Endothelial cell of umbilical vein (primary cell): ENCODE results near the gene TERT. TPM values are rescaled to one million over a fixed set of nuclear protein-coding genes. Genes with fewer than 3 reads are reported as not detected.

Source experiments
- BruUV-seq: library from RNA; stranded (reverse); fragments of 400-500 nt; replicated peaks from 2 replicates; lab custom pipeline; 2021; lab: Mats Ljungman, UMichigan
- CTCF ChIA-PET: fragments of 300-600, 350-600 bp; sonication (Branson Sonifier 250); formaldehyde crosslinking; loops from one replicate; lab custom pipeline; 2021; ENCODE audit warnings: antibody characterized with exemption, inconsistent platforms; lab: Charles Lee
- POLR2A ChIA-PET: fragments of 300-600, 350-600 bp; sonication (Branson Sonifier 250); formaldehyde crosslinking; loops from one replicate; lab custom pipeline; 2021; ENCODE audit warnings: antibody characterized with exemption, inconsistent platforms; lab: Charles Lee
- DNase-seq: peaks from one replicate; pipeline ENCODE4 v3.0.0-alpha.2; 2011; ENCODE audit warnings: low read depth, low spot score
- FAIRE-seq: peaks from 2 replicates; lab custom pipeline; 2011; peaks lifted over from hg19 to GRCh38; lab: Jason Lieb, UNC
- H2AFZ ChIP-seq: 2 replicates; pipeline ENCODE4 v1.6.0; 2012; ENCODE audit warnings: low read depth, low read length, control low read depth, inconsistent platforms
- H3K27ac ChIP-seq: 2 replicates; pipeline ENCODE4 v1.5.1; 2011; ENCODE audit warnings: low read depth, mild to moderate bottlenecking, control low read depth, low read length, moderate library complexity; ENCODE audit not compliant: insufficient read depth
- H3K27me3 ChIP-seq, 2 experiments: 2 replicates each; pipeline versions ENCODE4 v1.6.0 to v1.6.1; 2011; ENCODE audit warnings: low read length in 2 of 2, mixed read lengths in 1 of 2; ENCODE audit not compliant: control insufficient read depth in 2 of 2, insufficient read depth in 2 of 2
- H3K36me3 ChIP-seq, 2 experiments: 2 replicates in 1 of 2; 3 replicates in 1 of 2; pipeline ENCODE4 v1.5.1; 2011; ENCODE audit warnings: low read length in 2 of 2, mild to moderate bottlenecking in 1 of 2, moderate library complexity in 1 of 2; ENCODE audit not compliant: control insufficient read depth in 2 of 2, insufficient read depth in 2 of 2; ENCODE audit errors: extremely low read depth in 1 of 2
- H3K4me1 ChIP-seq: 3 replicates; pipeline ENCODE4 v1.5.1; 2011; ENCODE audit warnings: mild to moderate bottlenecking, low read length; ENCODE audit not compliant: control insufficient read depth, insufficient read depth; ENCODE audit errors: extremely low read depth
- H3K4me2 ChIP-seq: 2 replicates; pipeline ENCODE4 v1.6.1; 2011; ENCODE audit warnings: low read length, control low read depth, mixed read lengths; ENCODE audit not compliant: insufficient read depth
- H3K4me3 ChIP-seq, 3 experiments: fragments of 200-600 bp in 1 of 3; sonication (generic), shearing (Covaris generic) in 1 of 3; replicated peaks in 1 of 3; 2 replicates each; pipeline ENCODE4 v1.5.1; 2011 to 2016; ENCODE audit warnings: control low read depth in 3 of 3, low read length in 3 of 3, mild to moderate bottlenecking in 2 of 3, inconsistent platforms in 1 of 3, low read depth in 1 of 3, moderate library complexity in 1 of 3; ENCODE audit not compliant: insufficient read depth in 1 of 3
- H3K79me2 ChIP-seq: 2 replicates; pipeline ENCODE4 v1.6.0; 2012; ENCODE audit warnings: low read length, inconsistent platforms; ENCODE audit not compliant: control insufficient read depth, insufficient read depth
- H3K9ac ChIP-seq: replicated peaks from 2 replicates; pipeline ENCODE3; 2011; ENCODE audit warnings: low read length, control low read depth; ENCODE audit not compliant: insufficient read depth; ENCODE audit errors: extremely low read depth
- H3K9me1 ChIP-seq: replicated peaks from 3 replicates; pipeline ENCODE4 v1.6.0; 2011; ENCODE audit warnings: mild to moderate bottlenecking, low read length; ENCODE audit not compliant: control insufficient read depth, insufficient read depth; ENCODE audit errors: extremely low read depth
- H3K9me3 ChIP-seq: replicated peaks from 2 replicates; pipeline ENCODE4 v1.5.1; 2012; ENCODE audit warnings: low read length, inconsistent platforms; ENCODE audit not compliant: control insufficient read depth, insufficient read depth
- H4K20me1 ChIP-seq: replicated peaks from 2 replicates; pipeline ENCODE3; 2011; ENCODE audit warnings: mild to moderate bottlenecking, low read length; ENCODE audit not compliant: control insufficient read depth, insufficient read depth; ENCODE audit errors: extremely low read depth
- EZH2 ChIP-seq: IDR thresholded peaks from 2 replicates; pipeline ENCODE4 v1.6.1; 2012; ENCODE audit warnings: borderline replicate concordance, low read depth, mild to moderate bottlenecking, moderate library complexity, low read length, inconsistent platforms; ENCODE audit not compliant: severe bottlenecking
- FOS ChIP-seq: IDR thresholded peaks from 2 replicates; pipeline ENCODE4 v1.6.1; 2011; ENCODE audit warnings: mild to moderate bottlenecking, low read length, moderate library complexity, borderline replicate concordance; ENCODE audit not compliant: insufficient read depth
- GATA2 ChIP-seq: IDR thresholded peaks from 2 replicates; pipeline ENCODE4 v1.7.0; 2011; ENCODE audit warnings: low read depth, mild to moderate bottlenecking, moderate library complexity, mixed read lengths, low read length; ENCODE audit not compliant: insufficient read length, insufficient read depth
- JUN ChIP-seq: IDR thresholded peaks from 2 replicates; pipeline ENCODE4 v1.6.1; 2011; ENCODE audit warnings: borderline replicate concordance, low read depth; ENCODE audit not compliant: insufficient read length, insufficient read depth
- MYC ChIP-seq: IDR thresholded peaks from one replicate; pipeline ENCODE4 v1.6.1; 2011; ENCODE audit warnings: mild to moderate bottlenecking, low read depth, low read length
- POLR2A ChIP-seq: IDR thresholded peaks from 2 replicates; pipeline ENCODE4 v1.6.1; 2012; ENCODE audit warnings: low read depth, mild to moderate bottlenecking, control low read depth, low read length
- POLR2AphosphoS5 ChIP-seq: IDR thresholded peaks from 2 replicates; pipeline ENCODE4 v1.6.1; 2012; ENCODE audit warnings: low read depth, mild to moderate bottlenecking, control low read depth, low read length, moderate library complexity; ENCODE audit not compliant: insufficient read depth
- dilution Hi-C: fragments of 300-500 bp; cut with MboI; formaldehyde crosslinking; loops from one replicate; pipeline ENCODE4 v1.15.0; 2019; ENCODE audit warnings: low sequenced_read_pairs; ENCODE audit not compliant: extremely low pct_ligation_motif_present
- intact Hi-C: fragments of 100-400 bp; cut with micrococcal nuclease; formaldehyde crosslinking; loops from one replicate; pipeline ENCODE4 v1.10.0; 2022
- polyA plus RNA-seq, 4 experiments: library from polyadenylated mRNA; depleted of rRNA in 3 of 4; stranded (reverse) in 3 of 4; unstranded in 1 of 4; fragments of >200 nt; gene quantifications; 2 replicates each; pipeline versions ENCODE4 v1.2.1 to v1.2.3, GENCODE V29; 2011 to 2012; ENCODE audit warnings: missing spikeins in 1 of 4
- total RNA-seq: library from RNA; stranded (reverse); gene quantifications from 2 replicates; pipeline ENCODE4 v1.2.3, GENCODE V29; 2021
- TF ChIP-seq, protein P1 (sequence below), 2 donors: IDR thresholded peaks; 1 replicate in 1 of 2; 2 replicates in 1 of 2; pipeline ENCODE4 v1.5.1; 2011; ENCODE audit warnings: low read length in 2 of 2, mild to moderate bottlenecking in 2 of 2, moderate library complexity in 2 of 2, control low read depth in 1 of 2, inconsistent platforms in 1 of 2, low read depth in 1 of 2; ENCODE audit not compliant: insufficient read depth in 1 of 2; ENCODE audit errors: extremely low read depth in 1 of 2
- TF ChIP-seq, protein P2 (sequence below): IDR thresholded peaks from 2 replicates; pipeline ENCODE4 v1.6.1; 2011; ENCODE audit not compliant: insufficient read depth, insufficient read length

TERT gene
- total and polyA plus RNA-seq, 2 donors (not counting 3 experiments of a cell fraction or from before 2014, with no cell fraction given) = 0.04 TPM; not detected in 1

DNA sequence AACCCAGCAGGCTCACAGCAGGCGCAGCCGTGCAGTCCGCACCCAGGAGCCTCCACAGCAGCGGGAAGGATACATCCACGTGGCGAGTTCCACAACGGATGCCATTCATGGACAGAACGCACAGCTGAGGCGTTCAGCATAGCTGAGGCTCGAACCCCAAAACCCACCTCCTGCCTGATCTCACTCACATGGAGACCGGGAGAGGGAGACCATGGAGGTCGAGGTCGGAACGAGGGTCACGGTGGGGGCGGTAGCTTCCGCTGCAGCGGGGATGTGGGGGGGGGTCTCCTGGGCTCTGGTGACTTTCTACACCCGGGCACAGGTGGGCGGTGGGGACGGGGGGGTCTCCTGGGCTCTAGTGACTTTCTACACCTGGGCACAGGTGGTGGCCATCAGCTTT is 17.5 kb downstream of the TERT start:
- no TSS peak for BruUV-seq
- no peak overlapping the region for H3K27ac ChIP-seq
- H3K4me2 ChIP-seq = no peak overlapping the region
- H4K20me1 ChIP-seq = no peaks in the 10 kb centered on the region
- no peaks in the 10 kb centered on the region for H3K9me1 ChIP-seq
- intact Hi-C loops = no loop called here
- no peak overlapping the region for H3K9ac ChIP-seq
- ChIA-PET POLR2A (no interaction called here), CTCF (no interaction called here)
- no peaks in the 10 kb centered on the region for H3K36me3 ChIP-seq
- H3K9me3 ChIP-seq = no peaks in the 10 kb centered on the region
- no peak overlapping the region for H2AFZ ChIP-seq
- dilution Hi-C loops = no loop called here
- FAIRE-seq (no peak), DNase-seq (no peak)
- H3K27me3 ChIP-seq = no peaks in the 10 kb centered on the region
- no peaks in the 10 kb centered on the region for H3K79me2 ChIP-seq
- no peak overlapping the region for H3K4me3 ChIP-seq
- no peak for TF ChIP-seq GATA2
- TF ChIP-seq FOS = no peak
- TF ChIP-seq POLR2A = no peak
- no peak for TF ChIP-seq POLR2AphosphoS5
- no peak for TF ChIP-seq MYC
- no peak for TF ChIP-seq JUN
- TF ChIP-seq, protein P1, sequence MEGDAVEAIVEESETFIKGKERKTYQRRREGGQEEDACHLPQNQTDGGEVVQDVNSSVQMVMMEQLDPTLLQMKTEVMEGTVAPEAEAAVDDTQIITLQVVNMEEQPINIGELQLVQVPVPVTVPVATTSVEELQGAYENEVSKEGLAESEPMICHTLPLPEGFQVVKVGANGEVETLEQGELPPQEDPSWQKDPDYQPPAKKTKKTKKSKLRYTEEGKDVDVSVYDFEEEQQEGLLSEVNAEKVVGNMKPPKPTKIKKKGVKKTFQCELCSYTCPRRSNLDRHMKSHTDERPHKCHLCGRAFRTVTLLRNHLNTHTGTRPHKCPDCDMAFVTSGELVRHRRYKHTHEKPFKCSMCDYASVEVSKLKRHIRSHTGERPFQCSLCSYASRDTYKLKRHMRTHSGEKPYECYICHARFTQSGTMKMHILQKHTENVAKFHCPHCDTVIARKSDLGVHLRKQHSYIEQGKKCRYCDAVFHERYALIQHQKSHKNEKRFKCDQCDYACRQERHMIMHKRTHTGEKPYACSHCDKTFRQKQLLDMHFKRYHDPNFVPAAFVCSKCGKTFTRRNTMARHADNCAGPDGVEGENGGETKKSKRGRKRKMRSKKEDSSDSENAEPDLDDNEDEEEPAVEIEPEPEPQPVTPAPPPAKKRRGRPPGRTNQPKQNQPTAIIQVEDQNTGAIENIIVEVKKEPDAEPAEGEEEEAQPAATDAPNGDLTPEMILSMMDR (IDR thresholded peaks at IDR 0.05; ENCODE audit: extremely low read depth in 1 of 2, insufficient read depth in 1 of 2, low read depth in 1 of 2, low read length in 2 of 2) = no peak
- TF ChIP-seq, protein P2, sequence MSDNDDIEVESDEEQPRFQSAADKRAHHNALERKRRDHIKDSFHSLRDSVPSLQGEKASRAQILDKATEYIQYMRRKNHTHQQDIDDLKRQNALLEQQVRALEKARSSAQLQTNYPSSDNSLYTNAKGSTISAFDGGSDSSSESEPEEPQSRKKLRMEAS = no peak
- TF ChIP-seq EZH2 = no peak
- H3K4me1 ChIP-seq = no peaks in the 10 kb centered on the region
